CD4-positive, alpha-beta T cell treated with Interleukin-6 for 4 hours (primary cell): ENCODE results near the gene STARD5.
"Not testable (repeated sequence)": the region's sequence is repeated elsewhere in the genome, so short reads cannot be mapped to it uniquely, and the experiment has no call there.

Experiments
- DNase-seq: peaks from one replicate; pipeline ENCODE4 v3.0.0-alpha.2; 2020; ENCODE audit warnings: mixed read lengths

STARD5 gene, protein sequence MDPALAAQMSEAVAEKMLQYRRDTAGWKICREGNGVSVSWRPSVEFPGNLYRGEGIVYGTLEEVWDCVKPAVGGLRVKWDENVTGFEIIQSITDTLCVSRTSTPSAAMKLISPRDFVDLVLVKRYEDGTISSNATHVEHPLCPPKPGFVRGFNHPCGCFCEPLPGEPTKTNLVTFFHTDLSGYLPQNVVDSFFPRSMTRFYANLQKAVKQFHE

DNA sequence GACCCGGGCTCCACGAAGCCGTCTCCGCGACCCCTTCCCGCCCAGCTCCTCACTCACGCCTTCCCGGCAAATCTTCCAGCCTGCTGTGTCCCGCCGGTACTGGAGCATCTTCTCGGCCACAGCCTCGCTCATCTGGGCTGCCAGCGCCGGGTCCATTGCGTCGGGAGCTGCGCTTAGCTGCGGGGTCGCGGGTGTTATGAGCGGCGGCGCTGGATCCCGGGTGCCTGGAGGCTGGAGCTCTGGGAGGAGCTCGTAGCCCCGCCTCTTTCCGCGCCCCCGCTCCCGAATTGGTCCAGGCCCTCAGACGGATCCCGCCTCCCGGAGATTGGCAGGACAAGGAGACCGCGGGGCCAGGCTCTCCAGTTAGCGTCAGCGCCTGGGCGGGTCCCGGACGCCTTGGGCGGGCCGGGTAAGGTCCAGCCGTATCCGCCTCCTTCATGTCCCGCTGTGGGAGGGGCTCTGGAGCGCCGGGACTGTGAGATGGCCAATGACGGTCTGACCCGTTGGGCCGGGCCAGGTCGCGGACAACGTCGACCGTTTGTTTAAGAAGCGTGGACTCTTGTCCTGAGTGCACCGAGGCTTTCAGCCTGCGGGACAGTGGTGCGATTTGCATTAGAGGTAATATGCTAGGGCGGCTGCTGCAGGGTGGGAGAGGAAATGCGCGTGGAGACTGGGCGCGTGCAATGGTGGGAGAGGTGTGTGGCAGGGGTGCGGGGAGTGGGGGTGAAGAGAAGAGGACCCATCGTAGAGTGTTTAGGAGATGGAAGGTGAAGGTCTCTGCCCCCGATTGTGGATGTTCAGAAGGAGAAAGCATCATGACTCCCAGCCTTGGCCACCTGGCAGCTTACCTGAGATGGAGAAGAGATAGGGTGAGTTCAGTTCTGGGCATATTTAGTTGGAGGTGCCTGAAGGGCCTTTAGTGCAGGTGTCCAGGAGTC lies at the start of gene STARD5:
Gene STARD5, minus strand, starts transcription at position 198 of the 938 bp plus-strand sequence. Its CDS starts 42 bp downstream, at position 156.
- peak; percentile 98 for DNase-seq

DNA sequence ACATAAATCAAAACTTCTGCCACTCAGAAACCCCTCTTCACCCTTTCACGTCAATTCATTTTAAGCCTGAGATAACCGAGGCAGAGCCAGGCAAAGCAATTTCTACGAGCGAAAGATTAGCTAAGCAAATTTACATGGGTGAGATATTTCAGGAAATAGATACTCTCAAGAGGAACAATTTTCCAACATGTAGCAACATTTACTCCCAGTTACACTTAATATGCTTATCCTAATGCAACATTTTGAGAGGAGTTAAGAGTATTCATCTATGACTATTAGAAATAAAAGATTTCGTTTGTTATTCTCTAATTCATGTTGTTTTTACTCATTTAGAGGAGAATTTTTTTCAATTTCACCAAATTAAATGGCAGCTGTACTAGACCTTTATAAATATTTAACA lies 49.2 kb upstream of the STARD5 start:
- DNase-seq: no peak

DNA sequence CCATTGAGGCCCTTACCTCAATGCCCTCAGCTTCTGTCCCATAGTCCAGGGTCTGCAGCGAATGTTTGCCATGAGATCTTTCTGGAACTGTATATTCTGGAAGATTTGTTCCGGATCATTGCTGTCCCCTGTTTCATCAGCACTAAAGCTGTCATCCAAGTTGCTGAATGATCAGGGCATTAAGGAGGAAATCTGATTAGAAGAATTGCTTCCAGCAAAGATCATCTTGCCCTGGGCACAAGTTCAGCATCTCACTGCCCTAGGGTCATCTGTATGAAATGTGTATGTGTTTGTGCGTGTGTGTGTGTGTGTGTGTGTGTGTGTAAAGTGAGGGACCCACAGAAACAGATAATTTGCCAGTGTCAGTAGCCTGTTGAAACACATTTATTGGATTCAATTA lies 48.6 kb upstream of the STARD5 start:
- no peak for DNase-seq

DNA sequence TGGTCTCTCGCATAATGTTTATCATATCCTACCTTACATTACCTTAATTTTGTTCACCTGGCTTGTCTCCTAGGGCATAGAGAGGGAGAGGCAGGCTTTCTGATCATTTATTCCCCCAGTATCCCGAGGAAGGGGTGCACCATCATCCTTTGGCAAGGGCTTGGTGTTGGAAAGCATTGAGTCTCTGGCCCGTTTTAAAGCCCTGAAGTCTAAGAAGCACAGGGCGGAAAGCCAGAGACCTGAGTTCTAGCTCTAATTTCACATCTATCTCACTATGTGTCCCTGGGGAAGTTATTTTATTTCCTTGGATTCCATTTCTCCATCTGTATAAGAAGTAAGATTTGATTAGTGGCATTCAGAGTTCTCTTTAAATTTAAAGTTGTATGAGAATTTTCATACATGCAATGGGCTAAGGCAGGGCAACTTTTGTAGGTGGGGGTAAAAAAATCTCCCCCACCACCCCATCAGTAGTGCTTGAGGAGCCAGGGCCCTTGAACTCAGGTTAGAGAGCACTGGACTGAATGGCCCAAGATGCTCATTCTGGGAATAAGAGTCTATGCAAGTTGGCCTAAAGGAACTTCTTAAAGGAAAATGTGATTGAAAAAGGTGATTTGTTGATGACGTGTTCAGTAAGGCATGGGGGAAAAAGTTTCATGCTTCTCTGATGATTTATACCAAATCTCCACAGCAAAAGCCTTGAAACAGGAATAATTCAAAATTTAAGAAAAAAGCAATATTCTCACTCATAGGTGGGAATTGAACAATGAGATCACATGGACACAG lies 40.0 kb upstream of the STARD5 start:
- DNase-seq: no peak

DNA sequence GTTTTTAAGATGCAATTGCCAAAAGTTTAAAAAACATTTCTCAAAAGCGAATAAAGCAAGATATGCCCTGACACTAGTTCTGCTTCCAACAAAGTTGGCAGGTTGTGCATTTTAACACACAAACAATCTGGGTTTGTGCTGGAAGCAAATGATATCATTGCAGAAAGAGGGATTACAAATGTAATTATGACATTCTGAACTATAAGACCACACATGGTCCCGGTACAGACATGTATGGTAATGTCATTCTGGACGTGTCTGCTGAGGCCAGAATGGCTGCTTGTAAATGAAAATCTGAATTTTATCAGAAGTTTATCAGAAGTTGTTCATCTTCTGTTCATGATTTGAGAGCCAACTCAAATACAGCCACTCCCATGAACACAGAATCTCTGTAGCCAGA lies 39.3 kb upstream of the STARD5 start:
- no peak for DNase-seq

DNA sequence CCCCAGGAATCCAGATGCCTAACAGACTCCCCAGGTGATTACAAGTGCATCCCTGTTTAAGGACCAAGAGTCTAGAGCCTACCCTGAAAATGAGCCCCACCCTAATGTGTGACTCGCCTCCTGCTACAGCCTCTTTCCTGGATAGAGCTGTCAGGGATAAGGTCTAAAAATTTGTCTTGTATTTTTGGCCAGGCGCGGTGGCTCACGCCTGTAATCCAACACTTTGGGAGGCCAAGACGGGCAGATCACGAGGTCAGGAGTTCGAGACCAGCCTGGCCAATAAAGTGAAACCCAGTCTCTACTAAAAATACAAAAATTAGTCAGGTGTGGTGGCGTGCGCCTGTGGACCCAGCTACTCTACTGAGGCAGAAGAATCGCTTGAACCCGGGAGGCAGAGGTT lies 38.8 kb upstream of the STARD5 start:
- no peak for DNase-seq

DNA sequence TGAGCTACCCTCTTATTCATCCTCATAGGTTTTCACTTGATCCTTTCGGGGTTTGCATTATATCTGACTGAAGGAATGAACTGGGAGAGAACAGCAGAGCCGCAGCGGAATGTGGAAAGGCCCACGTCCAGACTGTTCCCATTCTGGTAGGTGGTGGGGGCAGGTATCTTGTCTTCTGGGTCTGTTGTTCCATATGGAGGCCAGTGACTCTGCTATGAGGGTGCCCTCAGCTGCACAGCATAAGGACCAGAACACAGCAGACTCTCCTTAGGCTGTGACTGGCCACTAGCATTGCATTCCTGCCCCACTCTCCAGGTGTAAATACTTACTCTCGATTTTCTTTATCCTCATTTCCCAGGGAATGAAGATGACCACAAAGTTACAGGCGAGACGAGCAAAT lies 38.0 kb upstream of the STARD5 start:
- no peak for DNase-seq

DNA sequence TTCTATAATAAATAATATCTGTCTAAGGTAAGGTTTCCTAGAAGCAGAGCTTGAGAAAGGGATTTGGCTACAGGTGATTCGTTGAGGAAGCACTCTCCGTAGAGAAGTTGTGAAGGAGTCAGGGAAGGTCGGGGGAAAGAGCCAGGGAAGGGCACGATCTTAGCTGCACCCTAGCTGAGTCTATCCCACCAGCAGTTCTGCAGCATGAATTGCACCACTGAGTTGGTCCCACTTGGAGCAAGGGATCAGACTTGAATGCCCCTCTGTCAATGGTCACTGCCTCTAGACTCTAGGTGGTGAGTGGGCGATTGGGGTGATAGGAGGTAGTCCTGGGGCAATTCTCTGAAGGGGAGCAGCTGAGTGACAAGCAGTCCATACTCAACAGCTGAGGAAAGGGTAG lies 36.5 kb upstream of the STARD5 start:
- no peak for DNase-seq

DNA sequence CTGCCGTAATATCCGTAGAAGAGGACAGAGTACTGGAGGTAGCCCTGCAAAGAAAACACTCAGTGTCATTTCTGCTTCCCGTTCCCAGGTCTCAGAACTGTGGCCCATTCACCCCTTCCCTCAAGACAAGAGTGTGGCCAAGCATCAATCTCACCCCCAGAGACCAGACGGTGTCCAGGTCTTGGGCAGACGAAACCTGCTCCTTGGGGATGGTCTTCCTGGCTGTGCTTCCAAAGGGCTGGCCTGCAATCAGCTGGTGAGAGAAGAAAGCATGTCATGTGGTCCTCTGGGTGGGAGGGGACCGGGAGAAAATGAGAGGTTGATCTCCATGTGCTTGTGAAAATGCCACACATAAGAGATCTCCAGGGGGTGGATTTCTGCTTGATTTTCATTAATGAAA lies 34.3 kb upstream of the STARD5 start:
- no peak for DNase-seq

DNA sequence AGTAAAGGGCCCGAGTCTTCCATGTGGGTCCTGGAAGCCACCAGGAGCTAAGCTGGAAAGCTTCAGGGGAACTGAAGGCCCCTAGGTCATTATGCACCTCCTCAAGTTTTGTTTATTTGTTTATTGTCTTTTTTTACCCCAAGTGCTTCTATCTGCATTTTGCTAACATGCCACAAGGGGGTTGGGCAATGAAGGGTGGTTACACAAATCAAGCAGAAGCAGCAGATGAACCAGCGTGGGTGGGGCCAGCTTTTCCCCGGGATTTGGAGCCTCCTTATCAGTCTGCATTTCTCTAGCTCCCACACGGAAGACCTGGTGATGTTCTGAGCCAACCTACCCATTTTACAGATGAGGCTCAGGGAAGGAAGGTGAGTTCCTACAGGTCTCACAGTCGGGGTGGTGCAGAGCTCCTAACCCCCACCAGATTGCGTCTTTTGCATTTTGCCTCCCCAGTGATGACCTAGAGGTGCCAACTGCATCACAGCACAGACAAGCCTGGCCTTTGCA lies 33.3 kb upstream of the STARD5 start:
- no peak for DNase-seq

DNA sequence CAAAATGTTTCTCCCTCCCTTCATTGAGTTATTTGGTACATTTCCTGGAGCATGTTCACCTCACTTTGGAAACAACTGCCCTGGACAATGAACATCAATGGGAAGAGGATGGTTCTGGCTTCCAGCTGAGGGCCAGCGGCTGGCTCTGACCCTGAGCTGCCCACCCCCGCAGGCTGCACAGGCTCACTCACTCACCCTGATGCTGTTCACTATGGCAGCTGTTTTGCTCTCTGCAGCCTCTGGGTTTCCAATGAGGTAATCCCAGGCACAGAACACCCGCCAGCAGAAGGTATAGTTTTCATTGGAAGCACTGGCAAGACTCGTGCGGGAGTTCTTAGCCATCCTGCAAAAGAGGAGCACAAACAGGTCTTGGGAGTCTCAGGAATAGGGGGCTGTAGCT lies 32.3 kb upstream of the STARD5 start:
- no peak for DNase-seq

DNA sequence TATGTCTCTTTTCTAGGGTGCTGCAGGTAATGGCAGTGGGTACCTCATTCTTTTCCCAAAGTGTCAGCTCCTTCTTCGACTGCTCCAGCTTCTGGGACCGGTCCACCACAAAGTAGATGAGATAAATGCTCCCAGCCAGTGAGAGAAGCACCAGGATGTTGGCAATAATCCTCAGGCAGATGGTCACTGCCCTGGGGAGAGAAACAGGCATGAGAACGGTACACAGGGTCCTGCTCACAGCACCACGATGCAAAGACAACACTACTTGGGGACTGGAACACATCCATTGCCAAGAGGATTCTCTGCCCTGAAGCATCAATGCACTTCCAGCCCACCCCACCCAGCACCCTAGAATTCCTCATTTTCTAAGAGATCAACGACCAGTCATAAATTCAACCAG lies 27.7 kb upstream of the STARD5 start:
- no peak for DNase-seq

DNA sequence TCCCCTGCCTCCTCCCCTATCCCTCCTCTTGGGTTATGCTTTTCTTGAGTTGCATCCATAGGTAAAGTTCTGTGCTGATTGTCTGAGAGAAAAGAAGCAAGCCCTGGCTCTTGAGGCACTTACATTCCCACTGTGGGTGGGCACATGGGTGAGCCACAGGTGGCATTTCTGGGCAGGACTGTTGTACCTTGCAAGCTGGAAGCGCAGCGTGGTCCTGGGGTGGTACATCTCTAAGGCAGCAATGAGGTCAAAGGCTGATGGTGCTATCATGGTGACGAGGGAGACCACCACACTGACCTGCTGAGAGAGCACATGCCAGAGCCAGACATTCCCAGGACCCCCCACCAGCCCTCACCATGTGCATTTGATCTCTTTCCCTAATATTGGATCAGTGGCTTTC lies 25.3 kb upstream of the STARD5 start:
- no peak for DNase-seq

DNA sequence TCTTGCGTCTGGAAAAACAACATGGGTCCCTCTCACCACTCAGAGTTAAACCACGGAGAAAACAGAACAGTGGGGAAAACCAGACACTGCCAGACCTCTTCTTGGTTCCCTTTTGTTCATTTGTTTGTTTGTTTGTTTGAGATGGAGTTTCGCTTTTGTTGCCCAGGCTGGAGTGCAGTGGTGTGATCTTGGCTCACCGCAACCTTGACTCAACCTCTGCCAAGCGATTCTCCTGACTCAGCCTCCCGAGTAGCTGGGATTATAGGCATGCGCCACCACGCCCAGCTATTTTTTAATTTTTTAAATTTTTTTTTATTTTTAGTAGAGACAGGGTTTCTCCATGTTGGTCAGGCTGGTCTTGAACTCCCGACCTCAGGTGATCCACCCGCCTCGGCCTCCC lies 24.8 kb upstream of the STARD5 start:
- not testable (repeated sequence) for DNase-seq

DNA sequence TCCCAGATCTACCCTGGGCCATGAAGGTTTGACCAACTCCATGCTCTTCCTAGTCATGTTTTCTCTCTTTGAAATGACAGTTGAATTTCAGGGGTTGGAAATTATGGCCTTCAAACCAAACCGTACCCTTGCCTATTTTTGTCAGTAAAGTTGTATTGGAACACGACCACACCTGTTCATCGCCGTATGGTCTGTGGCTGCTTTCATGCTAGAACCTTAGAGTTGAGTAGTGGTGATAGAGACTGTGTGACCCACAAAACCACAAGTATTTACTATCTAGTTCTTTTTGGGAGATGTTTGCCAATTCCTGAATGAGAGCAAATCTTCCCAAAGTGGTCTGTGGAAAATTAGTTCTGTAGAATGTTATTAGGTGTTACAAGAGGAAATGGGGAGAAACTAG lies 24.0 kb upstream of the STARD5 start:
- DNase-seq: no peak

DNA sequence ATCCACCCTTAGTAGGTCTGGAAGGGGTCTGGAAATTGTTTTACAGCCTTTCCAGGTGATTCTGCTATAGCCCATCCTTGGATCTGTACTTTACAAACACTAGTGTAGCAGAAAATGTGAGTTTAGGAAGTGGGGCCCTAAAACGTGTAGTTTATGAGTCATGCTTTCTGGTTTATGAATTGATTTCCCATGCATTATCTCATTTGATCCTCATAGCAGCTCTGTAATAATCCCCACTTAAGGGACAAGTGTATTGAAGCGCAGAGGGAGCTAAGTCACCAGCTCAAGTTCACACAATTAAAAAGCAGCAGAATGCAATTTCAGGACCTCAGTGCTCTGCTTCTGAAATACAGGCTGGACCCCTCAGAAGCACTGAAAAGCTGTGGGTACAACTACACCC lies 22.7 kb upstream of the STARD5 start:
- DNase-seq: no peak

DNA sequence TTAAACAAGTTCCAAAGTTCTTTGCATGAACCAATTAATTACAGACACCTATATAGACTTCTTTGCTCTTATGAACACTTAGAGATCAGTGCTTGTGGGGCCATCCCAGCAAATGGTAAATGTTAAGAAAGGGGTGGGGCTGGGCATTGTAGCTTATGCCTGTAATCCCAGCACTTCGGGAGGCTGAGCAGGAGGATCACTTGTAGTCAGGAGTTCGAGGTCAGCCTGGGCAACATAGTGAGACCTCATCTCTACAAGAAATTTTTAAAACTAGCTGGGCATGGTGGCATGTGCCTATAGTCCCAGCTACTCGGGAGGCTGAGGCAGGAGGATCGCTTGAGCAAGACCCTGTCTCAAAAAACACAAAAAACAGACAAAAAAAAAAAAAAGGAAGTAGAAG lies 19.4 kb upstream of the STARD5 start:
- no peak for DNase-seq

DNA sequence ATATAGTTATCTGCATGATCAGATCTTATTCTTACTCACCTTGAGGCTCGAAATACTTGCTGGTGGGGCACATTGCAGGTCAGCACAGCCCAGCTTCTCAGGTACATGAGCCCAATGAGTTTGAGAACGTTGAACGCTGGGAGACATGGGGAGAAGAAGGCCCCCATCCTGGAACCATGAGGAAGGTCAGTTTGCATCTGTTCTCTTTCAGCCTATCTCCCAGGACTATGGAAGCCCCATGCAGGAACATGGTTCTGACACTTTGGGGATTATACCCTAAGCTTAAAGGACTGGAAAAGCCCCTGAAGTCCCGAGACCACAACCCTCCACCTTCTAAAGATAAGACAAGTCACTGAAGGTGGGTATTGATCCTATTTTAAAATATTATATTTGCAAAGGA lies 17.4 kb upstream of the STARD5 start:
- no peak for DNase-seq

DNA sequence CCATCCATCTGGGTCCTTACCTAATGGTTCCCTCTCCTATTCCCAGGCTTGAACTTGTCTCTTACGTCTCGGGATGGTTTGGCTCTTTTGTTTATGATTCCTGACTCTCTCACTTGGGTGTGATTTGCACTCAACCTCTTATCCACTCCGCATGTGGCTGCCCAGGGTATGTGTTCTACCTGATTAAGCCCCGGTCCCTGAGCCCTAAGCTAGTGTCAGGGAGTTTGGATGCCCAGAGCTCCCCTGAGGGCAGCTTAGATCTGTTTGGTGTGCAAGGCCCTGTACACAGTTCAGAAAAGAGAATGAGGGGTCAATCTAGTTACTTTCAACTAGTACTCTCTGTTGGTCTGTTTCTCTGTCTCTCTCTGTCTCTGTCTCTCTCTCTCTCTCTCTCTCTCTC lies 15.9 kb upstream of the STARD5 start:
- DNase-seq: no peak

DNA sequence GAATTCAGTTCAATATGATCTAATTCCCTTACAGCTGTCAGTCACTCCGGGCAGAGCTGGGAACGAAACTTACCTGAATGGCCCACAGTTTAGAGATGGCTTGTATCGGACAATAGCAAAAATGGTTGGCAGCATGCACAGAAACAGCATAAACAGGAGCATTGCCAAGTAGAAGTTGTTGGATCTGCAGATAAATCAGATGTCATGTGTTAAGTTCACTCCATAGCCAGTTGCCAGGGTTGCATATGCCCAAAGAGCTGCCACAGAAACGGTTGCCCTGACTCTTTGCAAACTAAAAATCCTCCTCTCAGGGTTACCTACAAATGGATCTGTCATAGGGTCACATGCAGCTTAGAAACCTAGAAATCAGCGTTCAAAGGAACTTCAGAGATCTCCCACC lies 15.4 kb upstream of the STARD5 start:
- DNase-seq: no peak

DNA sequence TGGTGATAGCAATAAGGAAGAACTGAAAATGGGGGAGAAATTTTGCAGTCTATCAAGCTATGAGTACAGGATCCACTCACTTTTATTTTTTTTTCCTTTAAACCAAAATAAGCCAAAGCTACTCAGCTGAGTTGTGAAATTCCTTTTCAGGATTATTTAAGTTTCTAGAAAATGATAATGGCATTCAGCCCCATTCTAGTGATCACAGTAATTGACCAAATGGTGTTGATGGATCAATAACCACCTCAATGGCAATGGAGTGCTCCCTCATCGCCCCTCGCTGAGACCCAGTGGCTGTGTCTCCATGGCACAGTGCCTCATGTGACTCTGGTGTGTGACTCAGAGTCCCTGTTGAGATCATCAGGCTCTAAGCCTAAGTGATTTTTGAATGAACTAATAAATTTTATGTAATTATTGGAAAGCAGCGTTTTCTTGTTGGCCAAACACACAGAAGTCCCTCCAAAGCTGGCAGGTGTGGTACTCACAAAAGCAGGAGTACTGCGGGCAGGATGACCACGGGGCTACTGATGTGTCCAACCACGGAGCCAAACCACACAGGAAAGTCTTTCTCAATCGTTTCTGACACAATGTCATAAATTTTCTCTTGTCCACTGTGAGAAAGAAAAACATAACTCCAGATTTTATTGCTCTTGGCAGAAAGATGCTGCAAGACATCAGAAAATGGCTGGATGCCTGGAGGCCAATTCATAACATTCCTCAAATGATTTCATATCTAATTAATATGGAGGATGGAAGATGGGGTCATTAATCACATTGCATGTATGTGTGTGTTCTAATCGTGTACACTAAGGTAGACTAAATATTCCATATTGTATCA lies 14.4 kb upstream of the STARD5 start:
- DNase-seq: no peak

DNA sequence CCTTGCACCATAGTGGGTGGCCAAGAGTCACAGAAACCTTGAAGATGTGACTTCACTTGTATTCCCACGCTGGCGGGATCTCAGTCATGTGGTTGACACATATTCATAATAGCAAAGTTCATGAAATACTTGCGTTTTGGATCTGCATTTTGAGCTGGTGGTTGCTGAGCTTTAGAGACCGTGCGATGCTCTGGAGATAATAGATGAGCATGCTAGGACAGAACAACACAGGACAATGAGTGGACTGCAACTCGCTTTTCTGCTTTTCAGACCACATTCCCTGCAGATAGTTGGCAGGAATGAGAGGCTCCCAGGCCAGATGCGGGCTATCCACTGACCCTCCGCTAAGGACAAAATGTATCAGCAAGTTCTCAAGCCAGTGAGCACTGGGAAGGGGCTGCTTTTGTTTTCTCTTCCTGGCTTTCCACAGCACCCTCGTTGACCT lies 13.8 kb upstream of the STARD5 start:
- no peak for DNase-seq
